HG03175 (cell line): ENCODE results near the gene CLK4.

Experiments used
- ATAC-seq: cut with Tn5 transposase; IDR thresholded peaks from one replicate; pipeline ENCODE4 v1.9.1; 2021; ENCODE audit warnings: mild to moderate bottlenecking, moderate library complexity; ENCODE audit not compliant: unreplicated experiment

CLK4 gene

DNA sequence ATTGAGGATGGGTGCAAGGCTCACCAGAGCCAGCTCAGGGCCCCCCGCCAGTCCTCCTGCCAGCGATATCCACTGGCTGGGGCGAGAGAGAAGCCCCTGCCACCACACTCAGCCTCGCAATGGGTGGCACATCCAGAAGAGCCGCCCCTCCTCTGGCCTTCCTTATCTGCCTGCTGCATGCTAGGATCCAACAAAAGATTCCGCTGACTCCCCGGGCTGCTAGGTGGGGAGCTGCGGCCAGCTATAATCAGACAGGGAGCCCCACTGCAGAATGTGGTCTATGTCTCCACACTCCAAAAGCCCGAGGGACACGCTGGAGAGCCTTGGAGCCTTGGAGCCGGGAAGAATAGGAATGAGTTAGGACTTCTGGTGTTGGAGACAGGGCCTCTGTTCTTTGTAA lies 69.4 kb downstream of the CLK4 start:
- ATAC-seq: no peak

DNA sequence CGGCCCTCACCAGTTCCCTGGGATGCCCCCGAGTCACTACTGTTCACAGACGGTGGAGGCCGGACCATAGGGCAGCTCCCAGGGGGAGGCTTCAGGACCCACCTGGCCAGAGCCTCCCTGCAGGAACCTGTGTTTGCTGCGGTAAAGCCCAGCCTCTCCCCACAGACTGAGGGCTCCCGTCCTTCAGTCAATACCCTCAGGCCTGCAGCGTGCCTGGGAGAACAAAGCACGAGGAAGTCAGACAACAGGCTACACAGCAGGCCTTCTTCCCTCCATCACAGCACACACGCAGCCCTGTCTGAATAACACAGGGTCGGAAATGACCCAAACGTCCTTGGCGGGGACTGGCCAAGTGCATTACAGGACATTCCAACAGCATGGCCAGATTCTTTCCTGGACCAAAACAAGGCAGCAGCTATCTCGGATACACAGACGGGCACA lies 71.1 kb downstream of the CLK4 start:
- ATAC-seq: no peak

DNA sequence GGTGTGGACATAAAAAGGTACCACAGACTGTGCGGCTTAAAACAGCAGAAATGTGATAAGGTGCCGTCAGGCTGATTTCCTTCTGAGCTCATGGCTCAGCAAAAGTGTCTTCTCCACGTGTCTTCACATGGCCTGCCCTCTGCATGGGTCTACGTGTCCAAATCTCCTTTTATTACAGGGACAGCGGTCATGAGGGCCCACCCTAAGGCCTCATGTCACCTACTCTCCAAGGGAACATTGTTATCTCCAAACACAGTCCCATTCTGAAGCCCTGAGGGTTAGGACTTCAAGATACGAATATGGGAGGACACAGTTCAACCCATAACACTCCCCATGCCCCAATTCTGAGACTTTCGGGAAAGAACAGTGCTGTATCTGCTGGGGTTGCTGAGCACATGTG lies 71.8 kb downstream of the CLK4 start:
- no peak for ATAC-seq

DNA sequence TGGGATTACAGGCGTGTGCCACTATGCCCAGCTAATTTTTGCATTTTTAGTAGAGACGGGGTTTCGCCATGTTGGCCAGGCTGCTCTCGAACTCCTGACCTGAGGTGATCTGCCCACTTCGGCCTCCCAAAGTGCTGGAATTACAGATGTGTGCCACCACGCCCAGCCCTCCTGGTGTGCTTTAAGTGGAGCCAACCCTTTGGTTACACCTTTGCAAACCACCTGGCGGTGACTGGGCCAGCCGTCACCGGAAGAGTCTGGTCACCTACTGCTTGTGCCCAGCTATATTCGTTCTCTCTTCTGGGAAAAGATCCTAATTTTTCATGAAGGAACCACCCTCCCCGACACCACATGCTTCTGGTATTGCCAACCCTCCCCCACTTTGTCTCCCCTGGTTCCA lies 72.5 kb downstream of the CLK4 start:
- ATAC-seq: no peak

DNA sequence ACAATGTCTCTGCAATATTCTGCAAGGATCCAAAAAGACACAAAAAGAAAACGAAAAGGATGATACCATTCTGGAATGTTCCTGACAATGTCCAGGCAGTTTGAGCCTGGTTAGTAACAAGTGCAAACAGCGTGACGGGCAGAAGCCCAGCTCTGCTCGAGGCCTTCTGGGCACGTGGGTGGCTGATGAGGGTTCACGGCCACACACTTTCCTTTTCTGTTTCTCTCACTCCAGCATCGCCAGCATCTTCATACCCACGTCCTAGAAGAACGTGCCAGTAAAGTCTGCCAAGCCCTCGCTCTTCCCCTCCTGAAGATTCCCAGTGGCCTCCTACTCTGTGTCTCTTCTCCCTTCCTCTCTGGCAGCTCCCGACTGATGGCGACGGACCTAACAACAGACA lies 73.3 kb downstream of the CLK4 start:
- no peak for ATAC-seq
